Right kidney (tissue), 1 donor: ENCODE measurements around the gene LRRC34.
A peak's percentile ranks its signal among the peaks of the same experiment; 100 is the strongest.

ENCODE experiments used
- DNase-seq: peaks from one replicate; pipeline ENCODE4 v3.0.0-alpha.2; 2016

LRRC34 gene

DNA sequence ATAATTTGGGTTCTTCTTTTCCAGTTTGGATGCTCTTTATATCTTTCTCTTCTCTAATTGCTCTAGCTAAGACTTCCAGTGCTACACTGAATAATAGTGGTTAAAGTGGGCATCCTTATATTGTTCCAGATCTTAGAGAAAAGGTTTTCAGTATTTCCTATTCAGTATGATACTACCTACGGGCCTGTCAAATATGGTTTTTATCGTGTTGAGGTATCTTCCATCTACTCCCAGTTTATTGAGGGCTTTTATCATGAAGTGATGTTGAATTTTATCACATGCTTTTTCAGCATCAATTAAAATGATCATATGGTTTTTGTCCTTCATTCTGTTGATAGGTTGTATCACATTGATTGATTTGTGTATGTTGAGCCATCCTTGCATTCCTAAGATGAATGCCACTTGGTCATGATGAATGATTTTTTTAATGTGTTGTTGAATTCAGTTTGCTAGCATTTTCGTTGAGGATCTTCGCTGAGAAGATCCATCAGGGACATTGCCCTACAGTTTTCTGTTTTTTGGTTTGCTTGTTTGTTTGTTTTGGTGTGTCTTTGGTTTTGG, 3.0 kb upstream of the LRRC34 start:
- DNase-seq, result no peak

DNA sequence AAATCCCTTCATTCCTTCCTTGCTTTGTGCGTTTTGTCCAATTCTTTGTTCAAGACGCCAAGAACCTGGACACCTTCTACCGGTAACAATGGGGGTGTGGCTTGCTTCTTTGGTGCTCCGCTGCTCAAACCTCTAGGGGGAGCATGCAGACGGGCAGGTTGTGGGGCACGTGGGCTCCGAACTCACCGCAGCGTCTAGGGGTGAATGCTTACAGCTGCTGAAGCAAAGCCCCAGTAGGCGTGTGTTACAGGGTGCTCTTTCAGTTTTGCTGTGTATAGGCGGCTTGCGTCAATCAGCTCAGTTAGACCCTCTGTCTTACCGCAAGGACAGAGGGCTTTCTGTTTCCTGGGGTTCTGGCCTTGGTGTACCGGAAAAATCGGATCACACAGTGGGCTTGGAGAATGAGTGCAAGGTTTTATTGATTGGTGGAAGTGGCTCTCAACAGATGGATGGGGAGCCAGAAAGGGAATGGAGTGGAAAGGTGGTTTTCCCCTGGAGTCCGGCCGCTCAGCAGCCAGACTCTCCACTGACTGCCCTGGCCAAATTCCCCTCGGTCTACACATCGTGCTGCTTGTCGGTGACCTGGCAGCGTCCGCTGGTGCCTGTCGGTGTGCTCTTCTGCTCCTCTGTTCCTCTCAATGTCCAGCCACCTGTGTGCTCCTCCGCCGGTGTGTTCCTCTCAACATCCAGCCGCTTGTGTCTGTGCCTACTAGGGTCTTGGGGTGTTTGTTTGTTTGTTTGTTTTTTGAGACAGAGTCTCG, 1.2 kb upstream of the LRRC34 start:
- no peak for DNase-seq

DNA sequence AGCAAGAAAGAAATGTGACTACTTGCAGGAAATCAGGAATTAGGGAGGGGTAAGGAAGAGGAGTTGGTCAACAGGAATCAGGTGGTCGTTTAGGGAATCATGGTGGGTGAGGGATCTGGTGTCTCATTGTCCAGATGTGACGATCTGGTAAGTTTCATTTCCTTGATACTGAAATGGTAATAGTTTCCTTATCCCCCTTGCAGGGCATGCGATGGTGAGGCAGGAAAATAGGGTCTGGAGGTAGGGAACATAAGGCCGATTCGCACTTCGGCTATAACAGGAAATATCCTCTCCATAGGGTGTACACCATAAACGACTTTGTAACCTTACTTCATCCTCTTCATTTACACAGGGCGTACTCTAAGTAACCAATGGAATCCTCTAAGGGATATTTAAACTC, 574 bp upstream of the LRRC34 start:
- no peak for DNase-seq

DNA sequence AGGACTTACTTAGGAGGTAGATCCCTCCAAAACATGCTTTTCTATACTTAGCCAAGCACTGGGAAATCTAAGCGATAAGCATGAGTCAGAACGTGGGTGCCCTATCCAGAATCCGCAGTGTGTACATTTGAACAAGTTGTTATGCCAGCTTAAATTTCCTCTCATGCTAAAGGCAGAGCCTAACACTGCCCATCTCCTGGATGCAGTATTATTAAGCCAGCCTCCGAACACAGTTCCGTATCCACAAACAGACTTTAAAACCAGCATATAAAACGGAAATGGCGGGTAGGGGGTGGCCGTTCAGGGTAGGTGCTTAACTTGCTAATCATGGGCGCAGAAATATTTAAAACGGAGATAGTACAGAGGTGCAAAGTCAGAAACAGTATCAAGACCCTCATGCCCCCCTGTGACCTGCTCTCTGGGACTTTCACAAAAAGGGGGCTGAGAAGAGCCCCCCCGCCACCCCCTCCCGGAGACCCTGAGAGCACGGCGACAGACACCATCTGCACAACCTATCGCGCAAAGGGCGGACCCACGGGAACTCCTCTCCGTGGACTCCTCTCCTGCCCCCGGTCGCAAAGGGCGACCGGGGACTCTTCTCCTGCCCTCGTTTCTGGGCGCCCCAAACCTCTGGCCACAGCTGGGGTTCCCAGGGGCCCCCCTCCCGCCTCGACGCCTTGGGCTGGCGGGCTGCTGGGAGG, 923 bp downstream of the LRRC34 start:
- DNase-seq, result no peak

DNA sequence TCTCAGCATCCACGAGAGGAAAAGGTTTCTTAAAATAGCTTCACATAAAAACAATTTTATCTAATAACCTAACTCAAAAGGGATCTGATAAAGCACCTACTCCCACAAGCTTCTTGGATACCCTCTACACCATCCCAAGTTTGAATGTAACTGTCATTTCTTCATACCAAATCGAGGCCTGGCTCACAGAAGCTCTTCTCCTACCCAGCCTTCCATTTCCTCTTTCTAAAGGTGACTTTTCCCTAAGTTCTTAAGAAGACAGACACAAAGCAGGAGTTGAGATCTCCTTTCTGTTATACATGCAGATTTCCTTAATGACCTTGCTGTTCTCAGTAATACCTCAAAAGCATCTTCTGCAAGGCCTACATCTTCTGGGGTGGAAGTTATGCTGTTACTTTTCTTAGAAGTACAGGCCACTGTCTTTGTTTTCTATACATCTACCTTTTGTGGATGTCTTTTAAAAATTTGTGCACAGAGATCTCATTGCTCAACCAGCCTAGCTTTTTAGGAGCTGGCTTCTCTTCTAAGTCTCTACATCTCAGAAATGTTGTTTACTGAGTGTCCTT, 3.4 kb downstream of the LRRC34 start:
- no peak for DNase-seq

- DNase-seq, result no peak
Observed at GRCh38 chr3:169804681-169805080, 8.0 kb downstream of the LRRC34 start.

- no peak for DNase-seq
Observed at GRCh38 chr3:169792359-169792758, 20.3 kb downstream of the LRRC34 start.

GRCh38 chr3:169790687-169791429, 21.8 kb downstream of the LRRC34 start:
- no peak for DNase-seq

DNA sequence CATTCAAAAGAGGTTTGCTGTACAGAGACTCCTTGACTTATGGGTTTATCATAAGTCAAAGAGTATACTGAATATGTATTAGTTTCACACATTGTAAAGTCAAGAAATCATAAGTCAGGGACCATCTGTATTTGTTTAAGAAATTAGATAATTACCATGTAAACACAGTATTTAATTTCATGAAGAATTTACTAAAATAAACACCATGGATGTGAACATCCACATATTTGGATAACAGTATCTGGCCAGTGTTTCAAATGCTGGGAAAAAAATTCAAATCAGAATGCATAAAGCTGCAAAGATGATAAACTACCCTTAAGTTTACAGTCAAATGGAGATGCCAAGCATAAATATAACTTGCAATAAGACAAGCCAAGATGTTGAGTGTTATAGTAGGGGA, 22.5 kb downstream of the LRRC34 start:
- no peak for DNase-seq

DNA sequence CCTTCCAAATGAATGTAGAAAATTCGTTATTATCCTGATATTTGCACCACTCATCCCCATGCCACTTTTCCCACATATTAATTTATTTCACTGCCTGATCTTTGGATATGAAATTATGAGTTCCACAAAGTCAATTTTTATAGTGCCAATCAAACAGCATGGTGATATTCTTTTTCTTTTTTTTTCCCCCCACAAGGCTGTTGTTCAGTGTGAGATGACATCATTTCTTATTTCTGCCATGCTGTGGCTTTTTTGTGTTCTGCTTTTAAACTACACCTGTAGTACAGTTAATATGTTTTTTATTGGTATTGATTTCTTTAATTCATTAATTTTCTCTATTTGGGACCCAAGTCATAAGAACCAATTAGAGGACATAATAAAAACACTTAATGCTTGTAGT, 24.9 kb downstream of the LRRC34 start:
- DNase-seq, result no peak

GRCh38 chr3:169787120-169787519, 25.6 kb downstream of the LRRC34 start:
- no peak for DNase-seq

- DNase-seq, result no peak
Observed at GRCh38 chr3:169781209-169781855, 31.4 kb downstream of the LRRC34 start.

DNA sequence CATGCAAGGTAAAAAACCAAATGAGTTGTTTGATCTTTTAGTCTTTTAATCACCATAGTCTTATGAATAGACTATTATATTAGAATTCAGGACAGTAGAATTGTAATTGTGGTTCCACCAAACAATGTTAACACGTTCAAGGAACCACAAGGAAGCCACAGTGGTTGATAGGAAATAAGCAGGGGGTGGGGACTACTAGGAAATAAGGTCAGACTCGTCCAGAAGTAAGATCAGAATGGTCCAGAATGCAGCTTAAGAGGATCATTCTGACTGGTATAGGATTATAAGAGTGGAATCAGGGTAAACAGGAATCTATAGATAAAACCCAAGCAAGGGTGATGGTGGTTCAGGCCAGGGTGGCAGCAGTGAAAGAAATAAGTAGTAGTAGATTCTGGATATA, 32.0 kb downstream of the LRRC34 start:
- DNase-seq, result no peak

GRCh38 chr3:169777822-169778221, 34.9 kb downstream of the LRRC34 start:
- DNase-seq, result no peak

DNA sequence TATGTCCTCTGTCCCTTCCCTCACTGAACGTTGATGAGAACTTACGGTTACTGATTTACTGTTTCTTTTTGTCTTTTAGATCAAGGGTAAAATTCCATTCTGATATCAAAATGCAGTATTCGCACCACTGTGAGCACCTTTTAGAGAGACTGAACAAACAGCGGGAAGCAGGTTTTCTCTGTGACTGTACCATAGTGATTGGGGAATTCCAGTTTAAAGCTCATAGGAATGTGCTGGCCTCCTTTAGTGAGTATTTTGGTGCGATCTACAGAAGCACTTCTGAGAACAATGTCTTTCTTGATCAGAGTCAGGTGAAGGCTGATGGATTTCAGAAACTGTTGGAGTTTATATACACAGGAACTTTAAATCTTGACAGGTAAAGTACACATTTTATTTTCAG, 38.5 kb downstream of the LRRC34 start:
- no peak for DNase-seq

DNA sequence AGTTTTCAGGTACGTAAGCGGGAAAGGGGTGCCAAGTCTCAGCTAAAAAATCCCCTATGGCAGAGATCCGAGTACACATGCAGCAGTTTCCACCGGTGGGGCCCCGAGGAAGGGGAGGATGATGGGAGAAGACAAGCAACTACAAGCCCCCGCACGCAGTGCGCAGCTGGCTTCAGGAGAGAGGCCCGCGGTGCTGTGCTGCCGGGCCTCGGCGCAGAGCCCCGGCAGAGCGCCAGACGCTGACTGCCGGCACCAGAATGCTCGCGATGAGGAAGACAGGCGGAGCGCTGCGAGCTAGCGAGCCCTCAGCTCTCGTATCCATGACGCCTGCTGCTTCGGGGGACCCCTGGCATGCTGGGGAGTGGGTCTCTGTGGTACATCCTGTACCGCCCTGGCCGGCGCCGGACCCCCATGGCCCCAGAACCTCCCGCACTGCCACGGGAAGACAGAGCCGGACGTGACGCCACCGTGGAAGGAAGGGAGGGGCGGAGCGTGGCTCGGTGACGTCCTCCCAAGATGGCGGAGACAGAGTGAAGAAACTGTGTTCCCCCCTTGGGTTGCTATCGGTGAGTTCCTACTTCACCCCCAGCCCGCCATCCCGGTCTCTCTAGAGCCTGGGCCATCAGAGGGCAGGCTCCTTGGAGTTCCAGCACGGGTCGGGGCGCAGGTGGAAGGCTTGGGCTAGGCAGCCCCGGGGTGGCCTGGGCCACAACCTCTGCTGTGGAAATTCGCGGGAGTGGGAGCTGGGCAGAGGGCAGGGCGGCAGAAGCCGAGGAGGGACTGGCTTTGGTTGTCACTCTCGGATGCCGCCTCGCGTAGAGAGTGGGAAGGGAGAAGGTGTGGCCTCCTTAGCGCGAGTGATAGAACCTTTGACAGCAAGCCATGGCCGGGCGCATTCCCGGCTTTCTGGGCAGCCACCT, 39.5 kb downstream of the LRRC34 start, which contains the start of gene MYNN:
MYNN (plus strand) TSS at position 500 of the 920 bp plus-strand sequence. CDS start 900 bp downstream, outside the sequence.
- peak; percentile 97 for DNase-seq

GRCh38 chr3:169772305-169772896, 40.3 kb downstream of the LRRC34 start:
- peak; percentile 85 for DNase-seq

DNA sequence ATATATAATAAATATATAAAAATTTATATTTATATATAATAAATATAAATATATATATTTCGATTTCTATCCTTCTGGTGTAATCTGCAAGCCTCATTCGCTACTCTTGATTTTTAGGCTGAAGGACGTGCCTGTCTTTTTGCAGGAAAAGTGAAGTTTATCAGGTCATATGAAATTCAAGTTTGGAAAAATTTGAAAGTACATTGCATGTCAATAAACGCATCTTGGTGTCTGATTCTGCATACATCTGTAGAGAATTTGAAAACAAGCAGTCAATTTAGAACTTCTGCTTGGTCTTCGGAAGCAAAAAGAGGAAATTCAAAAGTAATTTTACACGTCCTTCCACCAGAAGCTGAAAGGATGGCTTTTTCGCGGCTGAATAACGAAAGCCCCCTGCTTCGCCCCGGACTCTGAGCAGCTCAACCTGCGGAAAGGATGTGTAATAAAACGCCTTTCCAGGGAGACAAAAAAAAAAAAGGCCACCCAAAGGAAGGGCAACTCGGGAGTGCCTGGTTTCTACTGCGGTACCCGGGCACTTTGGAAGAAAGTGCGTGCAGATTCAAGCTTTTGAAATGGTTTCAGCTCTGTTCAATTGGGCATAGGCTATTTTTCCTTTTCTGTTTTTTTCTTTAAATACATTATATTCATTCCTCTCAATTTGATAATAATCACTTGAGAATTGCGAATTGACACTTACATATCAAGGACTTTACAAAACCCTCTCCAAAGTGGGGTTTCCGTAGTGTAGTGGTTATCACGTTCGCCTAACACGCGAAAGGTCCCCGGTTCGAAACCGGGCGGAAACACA, 41.0 kb downstream of the LRRC34 start:
- peak; percentile 85 for DNase-seq
